ENCODE data around the gene HS3ST5.

The HS3ST5 gene

DNA sequence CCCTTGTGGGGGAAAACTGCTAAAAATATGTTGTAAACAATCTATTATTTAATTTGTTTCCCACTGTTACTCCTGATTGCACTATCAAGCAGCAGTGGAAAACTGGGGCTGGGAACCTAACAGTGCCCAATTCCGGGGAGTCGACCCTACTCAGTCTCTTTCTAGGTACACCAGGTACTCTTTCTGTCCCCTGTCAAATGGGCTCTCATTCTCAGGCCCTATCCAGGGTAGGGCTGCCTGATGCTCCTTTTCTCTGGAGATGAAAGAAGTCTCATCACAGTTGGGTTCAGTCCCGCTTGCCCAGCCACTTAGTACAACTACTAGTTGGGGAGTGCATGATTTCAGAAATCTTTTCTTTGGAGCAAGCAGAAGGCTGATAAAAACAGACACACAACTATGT is 52.0 kb downstream of the HS3ST5 start:
- TF ChIP-seq EZH2phosphoT487 (IDR thresholded peaks at IDR 0.05; ENCODE audit: low read length) (no peak), EZH2 (optimal IDR thresholded peaks at IDR 0.05; ENCODE audit: low read depth, low read length) (no peak), CTCF (IDR thresholded peaks at IDR 0.05; ENCODE audit: low read length) (no peak)
- Histone ChIP-seq H3K4me3 (ENCODE audit: low read length) (no peak overlapping the region), H4K20me1 (ENCODE audit: insufficient read depth, low read length) (no peaks in the 10 kb centered on the region), H2AFZ (ENCODE audit: low read length) (no peak overlapping the region), H3K79me2 (ENCODE audit: low read length) (no peaks in the 10 kb centered on the region), H3F3A (ENCODE audit: insufficient read depth, low read length) (no peaks in the 10 kb centered on the region), H3K27ac (ENCODE audit: low read length) (no peak overlapping the region), H3K9me3 (replicated peaks; ENCODE audit: insufficient read depth, low read length) (no peaks in the 10 kb centered on the region), H3K9ac (ENCODE audit: low read length) (no peak overlapping the region), H3K9me2 (replicated peaks; ENCODE audit: insufficient read depth, low read length) (no peaks in the 10 kb centered on the region), H3K4me1 (ENCODE audit: low read length) (no peaks in the 10 kb centered on the region), H3K4me2 (ENCODE audit: low read depth, low read length) (no peak overlapping the region), H3K36me3 (replicated peaks; ENCODE audit: insufficient read depth, low read length) (no peaks in the 10 kb centered on the region), H3K27me3 (replicated peaks; ENCODE audit: insufficient read depth, low read length) (no peaks in the 10 kb centered on the region)
- DNase-seq: no peak

- Histone ChIP-seq H3K79me2 (ENCODE audit: low read length) (no peaks in the 10 kb centered on the region), H3K9ac (ENCODE audit: low read length) (no peak overlapping the region), H3K27me3 (replicated peaks; ENCODE audit: insufficient read depth, low read length) (no peaks in the 10 kb centered on the region), H3K4me2 (ENCODE audit: low read depth, low read length) (no peak overlapping the region), H3K4me1 (ENCODE audit: low read length) (no peaks in the 10 kb centered on the region), H3K9me2 (replicated peaks; ENCODE audit: insufficient read depth, low read length) (no peaks in the 10 kb centered on the region), H3K9me3 (replicated peaks; ENCODE audit: insufficient read depth, low read length) (no peaks in the 10 kb centered on the region), H4K20me1 (ENCODE audit: insufficient read depth, low read length) (no peaks in the 10 kb centered on the region), H3K36me3 (replicated peaks; ENCODE audit: insufficient read depth, low read length) (no peaks in the 10 kb centered on the region), H3K4me3 (ENCODE audit: low read length) (no peak overlapping the region), H2AFZ (ENCODE audit: low read length) (no peak overlapping the region), H3K27ac (ENCODE audit: low read length) (no peak overlapping the region), H3F3A (ENCODE audit: insufficient read depth, low read length) (no peaks in the 10 kb centered on the region)
- no peak for DNase-seq
- TF ChIP-seq EZH2 (optimal IDR thresholded peaks at IDR 0.05; ENCODE audit: low read depth, low read length): no peak
- no peak for TF ChIP-seq EZH2phosphoT487 (IDR thresholded peaks at IDR 0.05; ENCODE audit: low read length)
- TF ChIP-seq CTCF (IDR thresholded peaks at IDR 0.05; ENCODE audit: low read length): no peak
These were observed 53.9 kb downstream of the HS3ST5 start for GRCh38 chr6:114288701-114289495.

GRCh38 chr6:114287461-114287860 is 55.4 kb downstream of the HS3ST5 start:
- no peak overlapping the region for H3K4me3 ChIP-seq (ENCODE audit: low read length)
- no peaks in the 10 kb centered on the region for H3K9me3 ChIP-seq (replicated peaks; ENCODE audit: insufficient read depth, low read length)
- H3K27me3 ChIP-seq (replicated peaks; ENCODE audit: insufficient read depth, low read length): no peaks in the 10 kb centered on the region
- H3F3A ChIP-seq (ENCODE audit: insufficient read depth, low read length): no peaks in the 10 kb centered on the region
- H3K4me2 ChIP-seq (ENCODE audit: low read depth, low read length): no peak overlapping the region
- H3K27ac ChIP-seq (ENCODE audit: low read length): no peak overlapping the region
- H3K4me1 ChIP-seq (ENCODE audit: low read length): no peaks in the 10 kb centered on the region
- H4K20me1 ChIP-seq (ENCODE audit: insufficient read depth, low read length): no peaks in the 10 kb centered on the region
- H3K9ac ChIP-seq (ENCODE audit: low read length): no peak overlapping the region
- H2AFZ ChIP-seq (ENCODE audit: low read length): no peak overlapping the region
- H3K79me2 ChIP-seq (ENCODE audit: low read length): no peaks in the 10 kb centered on the region
- no peak for TF ChIP-seq EZH2 (optimal IDR thresholded peaks at IDR 0.05; ENCODE audit: low read depth, low read length)
- no peak for TF ChIP-seq CTCF (IDR thresholded peaks at IDR 0.05; ENCODE audit: low read length)
- no peak for TF ChIP-seq EZH2phosphoT487 (IDR thresholded peaks at IDR 0.05; ENCODE audit: low read length)
- H3K36me3 ChIP-seq (replicated peaks; ENCODE audit: insufficient read depth, low read length): no peaks in the 10 kb centered on the region
- no peak for DNase-seq
- H3K9me2 ChIP-seq (replicated peaks; ENCODE audit: insufficient read depth, low read length): no peaks in the 10 kb centered on the region

Data from MM.1S (cell line).